ENCODE data around the gene KCNC1.

Gene KCNC1

GRCh38 chr11:17810041-17810440, 75.5 kb downstream of the KCNC1 start:
- Histone ChIP-seq H3K4me1 (no peaks in the 10 kb centered on the region; the same call in 1 of the 2 replicates), H3K4me3 (ENCODE audit: low read depth, low read length) (no peak overlapping the region), H3K27me3 (no peaks in the 10 kb centered on the region), H3K9me3 (no peaks in the 10 kb centered on the region), H3K36me3 (no peaks in the 10 kb centered on the region)
- no peak for TF ChIP-seq CTCF (IDR thresholded peaks at IDR 0.05; ENCODE audit: low read depth, low read length)
- no peak for DNase-seq

- no peak for TF ChIP-seq CTCF (IDR thresholded peaks at IDR 0.05; ENCODE audit: low read depth, low read length)
- Histone ChIP-seq H3K9me3 (no peaks in the 10 kb centered on the region), H3K27me3 (no peaks in the 10 kb centered on the region), H3K4me1 (no peaks in the 10 kb centered on the region; the same call in 1 of the 2 replicates), H3K36me3 (no peaks in the 10 kb centered on the region), H3K4me3 (ENCODE audit: low read depth, low read length) (no peak overlapping the region)
- peak; percentile 20 for DNase-seq
These were observed 76.2 kb downstream of the KCNC1 start for GRCh38 chr11:17810746-17811145.

- Histone ChIP-seq H3K9me3 (no peaks in the 10 kb centered on the region), H3K27me3 (no peaks in the 10 kb centered on the region), H3K4me1 (no peaks in the 10 kb centered on the region; the same call in 1 of the 2 replicates), H3K4me3 (ENCODE audit: low read depth, low read length) (no peak overlapping the region), H3K36me3 (no peaks in the 10 kb centered on the region)
- DNase-seq, result no peak
- TF ChIP-seq CTCF (IDR thresholded peaks at IDR 0.05; ENCODE audit: low read depth, low read length), result no peak
These were observed 76.8 kb downstream of the KCNC1 start for GRCh38 chr11:17811352-17811751.

GRCh38 chr11:17812091-17812864, 77.7 kb downstream of the KCNC1 start:
- H3K36me3 ChIP-seq, result no peaks in the 10 kb centered on the region
- H3K27me3 ChIP-seq, result no peaks in the 10 kb centered on the region
- no peaks in the 10 kb centered on the region for H3K9me3 ChIP-seq
- no peak for DNase-seq
- no peak for TF ChIP-seq CTCF (IDR thresholded peaks at IDR 0.05; ENCODE audit: low read depth, low read length)
- H3K4me3 ChIP-seq (ENCODE audit: low read depth, low read length), result no peak overlapping the region
- no peaks in the 10 kb centered on the region; the same call in 1 of the 2 replicates for H3K4me1 ChIP-seq

GRCh38 chr11:17812865-17813187, 78.2 kb downstream of the KCNC1 start:
- no peak overlapping the region for H3K4me3 ChIP-seq (ENCODE audit: low read depth, low read length)
- TF ChIP-seq CTCF (IDR thresholded peaks at IDR 0.05; ENCODE audit: low read depth, low read length), result no peak
- H3K27me3 ChIP-seq, result no peaks in the 10 kb centered on the region
- no peaks in the 10 kb centered on the region for H3K36me3 ChIP-seq
- no peaks in the 10 kb centered on the region for H3K9me3 ChIP-seq
- DNase-seq, result no peak
- H3K4me1 ChIP-seq, result no peaks in the 10 kb centered on the region; the same call in 1 of the 2 replicates

- Histone ChIP-seq H3K9me3 (no peaks in the 10 kb centered on the region), H3K36me3 (no peaks in the 10 kb centered on the region), H3K4me1 (no peaks in the 10 kb centered on the region; the same call in 1 of the 2 replicates), H3K4me3 (ENCODE audit: low read depth, low read length) (no peak overlapping the region), H3K27me3 (no peaks in the 10 kb centered on the region)
- no peak for DNase-seq
- no peak for TF ChIP-seq CTCF (IDR thresholded peaks at IDR 0.05; ENCODE audit: low read depth, low read length)
These were observed 78.9 kb downstream of the KCNC1 start for GRCh38 chr11:17813391-17814059.
